ENCODE data around the gene CHRM4.

CHRM4 gene

GRCh38 chr11:46390331-46391171 lies 1.0 kb downstream of the CHRM4 start:
- POLR2A ChIA-PET: no interaction called here
- H3K9me3 ChIP-seq (ENCODE audit: control extremely low read depth in 1 of 5, control insufficient read depth in 4 of 5, insufficient read depth in 2 of 5, low read depth in 1 of 5, low read length in 4 of 5): no peaks in the 10 kb centered on the region

GRCh38 chr11:46389450-46390330 lies 1.9 kb downstream of the CHRM4 start:
- peaks cover 0 to 60% (median 23%) of the 10 kb centered on the region in 5 experiments for H3K27me3 ChIP-seq (replicated peaks in 2 of 5; ENCODE audit: control insufficient read depth in 4 of 5, insufficient read depth in 5 of 5, low read length in 4 of 5)
- DNase-seq: peak; percentile 54 to 77 (median 69)
- WGBS (ENCODE audit: insufficient coverage): 1% methylated on average over 60 of the region's 80 CpGs
- no peak overlapping the region for H3K27ac ChIP-seq (ENCODE audit: insufficient read depth in 1 of 2, low read depth in 1 of 2, low read length in 2 of 2, poor library complexity in 1 of 2, severe bottlenecking in 2 of 2)
- POLR2A ChIA-PET: no interaction called here
- H3K9me3 ChIP-seq (ENCODE audit: control extremely low read depth in 1 of 5, control insufficient read depth in 4 of 5, insufficient read depth in 2 of 5, low read depth in 1 of 5, low read length in 4 of 5): no peaks in the 10 kb centered on the region
- CTCF ChIA-PET: interaction anchor here (0.8 to 9.3 kb wide), 19 partner anchors 9 to 229 kb away, joined by 3 to 52 read pairs (median 4); no protein-coding TSS in a partner anchor
- H3K4me3 ChIP-seq (ENCODE audit: control insufficient read depth in 1 of 7, extremely low read depth in 1 of 7, insufficient read depth in 4 of 7, low read depth in 2 of 7, low read length in 6 of 7): peak overlapping the region; percentile 13 to 73 (median 60)
- H3K36me3 ChIP-seq (ENCODE audit: control insufficient read depth in 4 of 4, insufficient read depth in 4 of 4, low read length in 3 of 4): no peaks in the 10 kb centered on the region
- H3K4me1 ChIP-seq (ENCODE audit: control extremely low read depth in 1 of 4, control insufficient read depth in 4 of 4, insufficient read depth in 4 of 4, low read length in 3 of 4): peaks cover 0 to 62% (median 56%) of the 10 kb centered on the region in 4 experiments

More at GRCh38 chr11:46390331-46391171, 1.0 kb downstream of the CHRM4 start:
- Histone ChIP-seq H3K27ac (ENCODE audit: insufficient read depth in 1 of 2, low read depth in 1 of 2, low read length in 2 of 2, poor library complexity in 1 of 2, severe bottlenecking in 2 of 2) (no peak overlapping the region), H3K27me3 (replicated peaks in 2 of 5; ENCODE audit: control insufficient read depth in 4 of 5, insufficient read depth in 5 of 5, low read length in 4 of 5) (peaks cover 0 to 60% (median 23%) of the 10 kb centered on the region in 5 experiments), H3K4me3 (ENCODE audit: control insufficient read depth in 1 of 7, extremely low read depth in 1 of 7, insufficient read depth in 4 of 7, low read depth in 2 of 7, low read length in 6 of 7) (peak overlapping the region in 3 of 7 experiments; percentile 36 to 73 (median 60)), H3K4me1 (ENCODE audit: control extremely low read depth in 1 of 4, control insufficient read depth in 4 of 4, insufficient read depth in 4 of 4, low read length in 3 of 4) (peaks cover 0 to 61% (median 55%) of the 10 kb centered on the region in 4 experiments), H3K36me3 (ENCODE audit: control insufficient read depth in 4 of 4, insufficient read depth in 4 of 4, low read length in 3 of 4) (no peaks in the 10 kb centered on the region)
- DNase-seq: peak in 1 of 3 donors; percentile 10
- CTCF ChIA-PET: interaction anchor here (1.0 to 9.3 kb wide), 7 partner anchors 12 to 148 kb away, joined by 3 to 52 read pairs (median 4); no protein-coding TSS in a partner anchor
- WGBS (ENCODE audit: insufficient coverage): 2% methylated on average over 44 of the region's 49 CpGs

GRCh38 chr11:46388619-46389449 lies 2.7 kb downstream of the CHRM4 start:
- ChIA-PET POLR2A (no interaction called here), CTCF (interaction anchor here (0.7 to 9.3 kb wide), 26 partner anchors 10 to 490 kb away, joined by 3 to 52 read pairs (median 5); partner anchors contain the start of gene ATG13)
- WGBS (ENCODE audit: insufficient coverage): 16% methylated on average over 17 of the region's 21 CpGs
- Histone ChIP-seq H3K9me3 (ENCODE audit: control extremely low read depth in 1 of 5, control insufficient read depth in 4 of 5, insufficient read depth in 2 of 5, low read depth in 1 of 5, low read length in 4 of 5) (no peaks in the 10 kb centered on the region), H3K4me1 (ENCODE audit: control extremely low read depth in 1 of 4, control insufficient read depth in 4 of 4, insufficient read depth in 4 of 4, low read length in 3 of 4) (peaks cover 0 to 65% (median 56%) of the 10 kb centered on the region in 4 experiments), H3K27me3 (replicated peaks in 2 of 5; ENCODE audit: control insufficient read depth in 4 of 5, insufficient read depth in 5 of 5, low read length in 4 of 5) (peaks cover 0 to 60% (median 23%) of the 10 kb centered on the region in 5 experiments), H3K27ac (ENCODE audit: insufficient read depth in 1 of 2, low read depth in 1 of 2, low read length in 2 of 2, poor library complexity in 1 of 2, severe bottlenecking in 2 of 2) (no peak overlapping the region), H3K4me3 (ENCODE audit: control insufficient read depth in 1 of 7, extremely low read depth in 1 of 7, insufficient read depth in 4 of 7, low read depth in 2 of 7, low read length in 6 of 7) (peak overlapping the region in 4 of 7 experiments; percentile 60 to 73 (median 68)), H3K36me3 (ENCODE audit: control insufficient read depth in 4 of 4, insufficient read depth in 4 of 4, low read length in 3 of 4) (no peaks in the 10 kb centered on the region)
- DNase-seq: no peak

GRCh38 chr11:46387919-46388618 lies 3.5 kb downstream of the CHRM4 start:
- 4% methylated on average over 13 of the region's 24 CpGs for WGBS (ENCODE audit: insufficient coverage)
- POLR2A ChIA-PET: interaction anchor here (0.7 kb wide), 1 partner anchor 273 kb away, joined by 3 read pairs; no protein-coding TSS in a partner anchor
- DNase-seq: peak in 2 of 3 donors; percentile 64 to 78
- Histone ChIP-seq H3K27me3 (replicated peaks in 2 of 5; ENCODE audit: control insufficient read depth in 4 of 5, insufficient read depth in 5 of 5, low read length in 4 of 5) (peaks cover 0 to 54% (median 21%) of the 10 kb centered on the region in 5 experiments), H3K27ac (ENCODE audit: insufficient read depth in 1 of 2, low read depth in 1 of 2, low read length in 2 of 2, poor library complexity in 1 of 2, severe bottlenecking in 2 of 2) (no peak overlapping the region), H3K36me3 (ENCODE audit: control insufficient read depth in 4 of 4, insufficient read depth in 4 of 4, low read length in 3 of 4) (no peaks in the 10 kb centered on the region), H3K4me3 (ENCODE audit: control insufficient read depth in 1 of 7, extremely low read depth in 1 of 7, insufficient read depth in 4 of 7, low read depth in 2 of 7, low read length in 6 of 7) (peak overlapping the region in 2 of 7 experiments; percentile 36 to 51), H3K4me1 (ENCODE audit: control extremely low read depth in 1 of 4, control insufficient read depth in 4 of 4, insufficient read depth in 4 of 4, low read length in 3 of 4) (peaks cover 0 to 61% (median 55%) of the 10 kb centered on the region in 4 experiments), H3K9me3 (ENCODE audit: control extremely low read depth in 1 of 5, control insufficient read depth in 4 of 5, insufficient read depth in 2 of 5, low read depth in 1 of 5, low read length in 4 of 5) (no peaks in the 10 kb centered on the region)
- CTCF ChIA-PET: interaction anchor here (0.6 to 9.3 kb wide), 26 partner anchors 10 to 489 kb away, joined by 3 to 52 read pairs (median 5); partner anchors contain the start of gene ATG13

- WGBS (ENCODE audit: insufficient coverage): 100% methylated on average over 1 of the region's 5 CpGs
- H3K36me3 ChIP-seq (ENCODE audit: control insufficient read depth in 4 of 4, insufficient read depth in 4 of 4, low read length in 3 of 4): no peaks in the 10 kb centered on the region
- no peak for DNase-seq
- POLR2A ChIA-PET: interaction anchor here (0.7 kb wide), 1 partner anchor 274 kb away, joined by 3 read pairs; no protein-coding TSS in a partner anchor
- peaks cover 0 to 48% (median 21%) of the 10 kb centered on the region in 5 experiments for H3K27me3 ChIP-seq (replicated peaks in 2 of 5; ENCODE audit: control insufficient read depth in 4 of 5, insufficient read depth in 5 of 5, low read length in 4 of 5)
- no peaks in the 10 kb centered on the region for H3K9me3 ChIP-seq (ENCODE audit: control extremely low read depth in 1 of 5, control insufficient read depth in 4 of 5, insufficient read depth in 2 of 5, low read depth in 1 of 5, low read length in 4 of 5)
- peaks cover 0 to 59% (median 53%) of the 10 kb centered on the region in 4 experiments for H3K4me1 ChIP-seq (ENCODE audit: control extremely low read depth in 1 of 4, control insufficient read depth in 4 of 4, insufficient read depth in 4 of 4, low read length in 3 of 4)
- CTCF ChIA-PET: interaction anchor here (0.6 to 9.3 kb wide), 14 partner anchors 9 to 144 kb away, joined by 3 to 52 read pairs (median 5); no protein-coding TSS in a partner anchor
- peak overlapping the region in 1 of 7 experiments; percentile 51 for H3K4me3 ChIP-seq (ENCODE audit: control insufficient read depth in 1 of 7, extremely low read depth in 1 of 7, insufficient read depth in 4 of 7, low read depth in 2 of 7, low read length in 6 of 7)
- no peak overlapping the region for H3K27ac ChIP-seq (ENCODE audit: insufficient read depth in 1 of 2, low read depth in 1 of 2, low read length in 2 of 2, poor library complexity in 1 of 2, severe bottlenecking in 2 of 2)
Observed at GRCh38 chr11:46387456-46387855, 4.1 kb downstream of the CHRM4 start.
